Measurements from ENCODE around the gene AP1M1.

GRCh38 chr19:16206637-16207036 is 8.9 kb downstream of the AP1M1 start:
- TF ChIP-seq CTCF (IDR thresholded peaks at IDR 0.05) (no peak), POLR2AphosphoS5 (IDR thresholded peaks at IDR 0.05; ENCODE audit: insufficient read depth in 1 of 2, low read depth in 1 of 2) (no peak), POLR2A (IDR thresholded peaks at IDR 0.05) (no peak)

Measured in vagina (tissue), 2 donors.